Activated CD4-positive, CD25-positive, alpha-beta regulatory T cell treated with anti-CD3 and anti-CD28 coated beads, Interleukin-2, amount 50 U/mL, for 72 hours (primary cell): ENCODE data around the gene FCGR2B.
"Not testable (repeated sequence)": the region's sequence is repeated elsewhere in the genome, so short reads cannot be mapped to it uniquely, and the experiment has no call there.

Source experiments
- DNase-seq: peaks from one replicate; pipeline ENCODE4 v3.0.0; 2021

The FCGR2B gene

DNA sequence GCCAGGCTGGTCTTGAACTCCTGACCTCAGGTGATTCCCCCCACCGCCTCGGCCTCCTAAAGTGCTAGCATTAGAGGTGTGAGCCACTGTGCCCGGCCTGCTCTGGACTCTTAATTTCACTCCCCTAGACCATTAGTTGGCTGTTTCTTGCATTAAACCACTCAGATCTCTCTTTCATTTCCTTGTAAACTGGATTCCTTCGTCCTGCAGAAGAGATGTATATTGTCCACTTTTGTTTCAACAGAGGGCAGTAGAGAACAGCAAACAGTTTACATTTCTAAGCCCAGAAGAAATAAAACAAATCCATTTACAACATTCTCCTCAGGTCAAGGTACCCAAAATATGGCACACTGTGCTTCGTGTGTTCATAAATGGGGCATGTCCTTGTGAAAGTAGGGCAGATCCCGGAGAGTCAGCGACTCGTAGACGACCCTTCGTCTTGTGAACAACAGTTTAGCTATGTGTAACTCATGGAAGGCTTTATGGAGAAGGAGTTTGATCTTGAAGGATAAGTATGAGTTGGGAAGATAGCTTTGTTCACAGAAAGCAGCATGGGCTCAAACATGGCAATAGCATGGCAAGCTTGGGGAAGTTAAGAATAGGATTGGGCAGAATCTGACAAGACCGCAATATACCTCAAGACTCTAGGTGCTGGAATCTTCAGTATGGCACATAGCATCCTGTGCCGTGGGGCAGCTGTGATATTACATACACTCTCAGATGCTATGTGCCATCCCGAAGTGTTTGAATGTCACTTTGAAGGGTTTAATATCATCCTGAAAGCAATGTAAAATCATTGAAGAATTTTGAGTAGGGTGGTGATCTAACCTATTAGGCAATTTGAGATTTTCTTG lies 15.2 kb upstream of the FCGR2B start:
- DNase-seq = not testable (repeated sequence)

DNA sequence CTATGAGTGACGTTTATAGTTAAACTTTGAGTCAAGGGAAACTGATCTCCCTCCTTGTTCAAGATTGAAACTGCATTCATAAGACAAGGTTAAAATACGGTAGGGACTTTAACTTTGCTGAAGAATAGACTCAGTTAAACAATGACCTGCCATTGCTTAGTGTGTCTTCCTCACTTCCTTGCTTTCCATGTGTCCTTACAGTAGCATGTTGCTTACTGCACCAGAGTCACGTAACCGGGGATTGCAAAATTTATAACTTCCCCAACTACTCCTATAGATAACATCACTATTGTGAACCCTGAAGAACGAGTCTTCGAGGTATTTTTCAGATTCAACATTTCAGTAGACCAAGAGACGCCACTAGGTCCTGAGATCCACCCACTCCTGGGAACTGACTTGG lies 9.4 kb upstream of the FCGR2B start:
- not testable (repeated sequence) for DNase-seq

DNA sequence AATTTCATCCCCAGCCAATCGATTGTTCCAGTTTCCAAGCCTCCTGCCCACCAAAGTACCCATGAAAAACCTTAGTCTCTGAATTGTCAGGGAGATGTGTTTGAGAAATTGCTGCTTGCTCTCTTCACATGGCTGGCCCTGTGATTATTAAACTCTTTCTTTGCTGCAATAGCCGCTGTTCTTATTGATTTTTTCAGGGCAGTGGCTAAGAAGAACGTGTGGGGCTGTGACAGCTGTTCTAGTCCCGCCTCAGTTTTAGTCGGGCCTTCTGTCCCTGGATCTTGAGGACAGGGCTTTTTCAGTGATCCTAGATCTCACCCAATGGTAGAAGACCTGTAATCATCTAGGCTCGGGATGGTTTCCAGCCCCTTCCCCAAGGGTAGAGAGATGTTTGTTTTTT lies 9.0 kb upstream of the FCGR2B start:
- DNase-seq = not testable (repeated sequence)

DNA sequence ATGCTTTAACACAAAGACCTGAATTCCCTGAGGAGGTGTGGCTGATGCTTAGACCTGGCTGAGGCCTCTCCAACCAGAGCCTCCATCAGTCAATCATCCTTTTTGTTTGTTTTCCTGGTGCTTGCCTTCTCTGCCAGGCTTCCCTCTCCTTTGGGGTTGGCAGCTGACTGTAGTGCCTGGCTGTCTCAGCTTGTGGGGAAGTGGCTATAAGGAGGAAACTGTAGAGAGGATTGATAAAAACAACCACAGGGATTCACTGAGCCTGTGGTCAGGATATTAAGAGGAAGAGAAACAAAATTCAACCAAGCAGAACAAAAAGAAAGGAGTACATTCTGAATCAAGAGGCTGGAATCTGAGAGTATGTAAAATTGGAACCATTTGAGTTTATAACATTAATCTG lies 4.4 kb upstream of the FCGR2B start:
- not testable (repeated sequence) for DNase-seq

DNA sequence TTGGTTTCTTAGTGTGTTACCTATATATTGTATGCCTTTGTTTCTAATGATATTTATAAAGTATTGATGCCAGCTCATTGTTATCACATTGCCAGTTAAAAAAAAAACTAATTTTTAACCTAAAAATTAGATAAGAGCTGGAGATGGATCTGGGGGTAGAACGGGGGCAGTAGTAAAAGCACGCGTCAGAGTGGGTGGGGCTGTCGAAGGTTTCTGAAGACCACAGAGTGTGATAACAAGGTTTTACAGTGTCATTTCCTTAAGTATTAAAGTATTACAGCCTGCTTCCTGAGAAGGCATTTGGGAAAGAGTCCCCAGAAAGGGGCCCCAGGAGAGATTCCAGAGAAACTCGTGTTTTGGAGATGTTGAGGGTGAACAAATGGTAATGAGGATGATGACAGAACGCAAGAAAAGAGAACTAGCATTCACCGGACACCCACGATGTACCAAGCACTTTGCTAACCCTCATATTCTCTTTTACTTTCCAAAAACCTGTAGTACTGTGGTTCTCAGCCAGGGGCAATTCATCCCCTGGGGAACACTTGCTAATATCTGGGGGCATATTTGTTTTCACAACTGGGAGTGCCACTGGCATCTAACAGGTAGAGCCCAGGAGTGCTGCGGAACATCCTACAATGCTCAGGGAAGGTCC lies 1.2 kb upstream of the FCGR2B start:
- DNase-seq = not testable (repeated sequence)

DNA sequence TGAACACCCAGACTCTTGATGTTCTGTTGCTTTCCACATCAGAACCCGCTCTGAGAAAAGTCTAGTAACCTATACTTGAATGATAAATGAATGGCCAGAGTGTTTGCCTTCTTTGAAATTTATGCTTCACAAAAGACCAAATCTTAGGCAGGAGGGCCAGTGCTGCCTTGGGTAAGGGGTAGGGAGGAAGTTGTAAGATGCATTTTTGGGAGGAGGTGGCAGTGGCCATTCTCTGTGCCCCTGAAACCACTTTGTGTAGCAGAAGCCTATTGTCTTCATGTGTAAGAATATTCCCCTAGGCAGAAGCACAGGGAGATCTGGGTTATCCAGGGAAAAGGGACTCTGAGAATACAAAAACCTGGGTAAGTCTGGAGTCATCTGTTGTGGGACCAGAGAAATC lies 626 bp downstream of the FCGR2B start:
- DNase-seq = not testable (repeated sequence)

DNA sequence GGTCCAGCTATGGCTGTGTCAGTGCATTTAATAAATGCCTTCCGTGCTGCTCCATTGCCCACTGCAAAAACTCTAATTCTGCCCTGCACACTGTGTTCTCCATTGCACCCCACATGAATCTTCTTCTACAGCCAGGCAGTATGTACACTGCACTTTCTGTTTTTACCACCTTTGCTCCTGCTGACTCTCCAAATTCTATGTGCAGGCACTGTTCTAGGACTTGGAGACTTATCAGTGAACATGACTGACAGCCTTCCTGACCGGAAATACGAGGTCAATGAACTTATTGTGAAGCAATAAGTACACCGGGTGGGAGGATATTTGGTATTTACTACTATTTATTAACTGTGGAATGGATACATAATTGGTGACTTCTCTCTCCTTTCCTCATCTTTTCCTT lies 1.7 kb downstream of the FCGR2B start:
- DNase-seq = not testable (repeated sequence)

DNA sequence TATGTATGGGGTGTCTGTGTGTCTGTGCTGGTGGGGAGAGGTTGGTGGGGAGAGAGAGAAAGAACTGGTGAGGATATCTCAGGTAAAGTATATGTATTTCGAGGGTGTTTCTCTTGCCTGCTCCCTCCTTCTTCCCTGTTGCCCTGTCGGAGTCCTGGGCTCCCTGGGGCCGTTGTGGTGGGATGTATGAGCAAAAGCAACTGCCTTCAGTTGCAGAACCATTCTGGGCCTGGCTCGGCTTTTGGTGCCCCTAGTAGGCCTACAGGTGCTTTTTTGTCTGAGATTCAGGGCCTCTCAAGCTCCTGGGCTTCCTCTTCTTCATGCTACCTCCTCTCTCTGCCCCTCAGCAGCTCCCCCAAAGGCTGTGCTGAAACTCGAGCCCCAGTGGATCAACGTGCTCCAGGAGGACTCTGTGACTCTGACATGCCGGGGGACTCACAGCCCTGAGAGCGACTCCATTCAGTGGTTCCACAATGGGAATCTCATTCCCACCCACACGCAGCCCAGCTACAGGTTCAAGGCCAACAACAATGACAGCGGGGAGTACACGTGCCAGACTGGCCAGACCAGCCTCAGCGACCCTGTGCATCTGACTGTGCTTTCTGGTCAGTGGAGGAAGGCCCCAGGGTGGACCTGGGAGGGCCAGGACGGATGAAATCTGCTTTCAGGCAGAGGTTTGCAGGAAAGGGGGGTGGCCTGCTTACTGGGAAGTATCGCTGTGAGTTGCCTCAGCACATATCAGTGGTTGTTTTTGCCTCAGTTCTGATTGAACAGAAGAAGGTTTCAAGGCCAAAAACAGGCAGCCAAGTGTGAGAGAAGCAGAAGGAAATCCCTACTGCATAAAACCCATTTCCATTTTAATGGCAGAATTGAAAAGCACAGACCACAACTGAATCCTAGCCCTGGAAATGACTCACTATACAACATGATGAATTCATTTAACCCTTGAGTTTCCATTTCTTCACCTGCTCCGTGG lies 8.4 kb downstream of the FCGR2B start:
- DNase-seq = not testable (repeated sequence)

DNA sequence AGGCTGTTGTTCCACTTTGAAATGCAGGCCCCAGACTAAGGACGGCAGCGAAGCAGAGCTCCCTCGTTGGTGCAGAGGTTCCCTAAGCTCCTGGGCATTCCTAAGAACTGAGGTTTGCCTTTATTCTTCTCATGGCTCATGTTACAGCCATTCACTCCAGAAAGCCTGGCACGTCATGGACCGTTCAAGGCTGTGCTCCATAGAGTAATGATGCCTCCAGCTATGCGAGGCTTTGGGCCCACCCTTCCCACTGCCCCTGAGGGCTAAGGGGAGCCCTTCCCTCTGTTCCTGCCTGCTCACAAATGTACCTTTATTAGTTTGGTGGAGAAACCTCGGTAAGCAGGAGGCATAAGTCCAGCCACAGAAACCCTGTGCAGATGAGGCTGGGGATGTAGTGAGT lies 10.5 kb downstream of the FCGR2B start:
- not testable (repeated sequence) for DNase-seq

DNA sequence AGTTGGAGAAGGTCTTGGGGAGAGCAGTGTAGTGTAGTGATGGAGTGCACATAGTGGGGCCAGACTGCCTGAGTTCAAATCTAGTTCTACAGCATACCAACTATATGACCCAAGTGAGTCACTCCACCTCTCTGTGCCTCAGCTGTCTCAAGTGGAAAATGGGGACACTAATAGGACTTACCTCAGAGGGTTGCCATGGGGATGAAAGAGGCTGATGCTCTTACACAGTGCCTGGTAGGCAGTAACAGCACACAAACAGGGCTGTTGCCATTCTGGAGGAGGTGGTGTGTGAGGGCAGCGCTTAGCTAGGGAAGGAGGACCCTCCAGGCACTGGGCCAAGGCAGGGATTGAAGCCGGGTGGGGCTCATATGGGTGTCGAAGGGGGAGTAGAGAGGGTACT lies 11.5 kb downstream of the FCGR2B start:
- not testable (repeated sequence) for DNase-seq

DNA sequence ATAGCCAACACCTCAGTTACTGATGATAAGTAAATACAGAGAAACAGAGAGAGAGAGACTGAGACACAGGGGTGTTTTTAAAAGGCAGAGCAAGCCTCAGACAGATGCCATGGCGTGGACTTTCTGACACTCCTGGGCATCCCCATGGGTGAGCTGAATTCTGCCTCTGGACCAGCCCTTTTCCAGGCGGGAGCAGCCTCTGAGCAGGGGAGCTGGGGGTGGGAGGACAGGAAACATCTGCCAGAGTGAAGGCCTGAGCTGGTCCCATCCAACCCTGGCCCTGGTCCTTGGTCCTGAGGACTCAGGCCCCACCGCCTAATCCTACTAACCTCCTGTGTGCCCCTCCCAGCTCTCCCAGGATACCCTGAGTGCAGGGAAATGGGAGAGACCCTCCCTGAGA lies 12.0 kb downstream of the FCGR2B start:
- DNase-seq = not testable (repeated sequence)

DNA sequence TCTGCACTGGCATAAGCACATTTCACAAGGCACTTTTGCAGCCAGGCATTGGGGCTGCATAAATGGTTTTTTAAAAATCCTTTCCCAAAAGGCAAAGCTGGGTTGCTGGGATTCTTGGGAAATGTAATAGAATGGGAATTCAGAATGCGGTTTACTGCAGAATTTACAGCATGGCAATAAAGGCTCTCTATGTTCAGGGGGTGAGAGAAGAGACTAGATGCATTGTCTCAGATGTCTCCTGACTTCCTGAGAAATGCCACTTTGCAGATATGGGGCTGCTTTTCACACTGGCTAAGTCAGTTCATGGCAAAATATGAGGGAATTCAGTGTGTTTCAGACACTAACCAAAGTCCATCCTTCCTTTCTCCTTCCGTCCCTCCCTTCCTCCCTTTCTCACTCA lies 13.5 kb downstream of the FCGR2B start:
- DNase-seq = no peak

DNA sequence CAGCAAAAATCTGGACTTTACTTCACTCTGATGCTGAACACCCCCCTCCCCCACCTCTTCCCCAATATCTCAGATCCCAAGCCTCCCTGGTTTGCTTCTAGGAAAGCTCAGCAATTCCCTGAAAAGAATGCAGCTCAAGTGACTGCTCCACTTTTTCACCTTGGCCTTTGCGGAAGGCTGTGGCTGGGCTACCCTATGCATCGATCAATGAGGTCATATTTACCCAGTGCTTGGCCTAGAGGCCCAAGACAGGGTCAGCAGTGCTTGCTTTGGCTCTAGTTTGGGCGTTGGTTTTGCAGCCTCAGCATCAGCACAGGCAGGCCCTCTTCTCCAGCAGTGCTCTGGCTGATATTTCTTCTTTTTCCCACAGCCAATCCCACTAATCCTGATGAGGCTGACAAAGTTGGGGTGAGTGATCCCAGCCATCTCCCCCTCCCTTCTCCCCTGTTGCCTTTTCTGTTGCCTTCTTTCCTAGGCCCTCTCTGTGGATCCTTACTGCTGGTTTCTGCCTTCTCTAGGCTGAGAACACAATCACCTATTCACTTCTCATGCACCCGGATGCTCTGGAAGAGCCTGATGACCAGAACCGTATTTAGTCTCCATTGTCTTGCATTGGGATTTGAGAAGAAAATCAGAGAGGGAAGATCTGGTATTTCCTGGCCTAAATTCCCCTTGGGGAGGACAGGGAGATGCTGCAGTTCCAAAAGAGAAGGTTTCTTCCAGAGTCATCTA lies 14.2 kb downstream of the FCGR2B start:
- DNase-seq = no peak

DNA sequence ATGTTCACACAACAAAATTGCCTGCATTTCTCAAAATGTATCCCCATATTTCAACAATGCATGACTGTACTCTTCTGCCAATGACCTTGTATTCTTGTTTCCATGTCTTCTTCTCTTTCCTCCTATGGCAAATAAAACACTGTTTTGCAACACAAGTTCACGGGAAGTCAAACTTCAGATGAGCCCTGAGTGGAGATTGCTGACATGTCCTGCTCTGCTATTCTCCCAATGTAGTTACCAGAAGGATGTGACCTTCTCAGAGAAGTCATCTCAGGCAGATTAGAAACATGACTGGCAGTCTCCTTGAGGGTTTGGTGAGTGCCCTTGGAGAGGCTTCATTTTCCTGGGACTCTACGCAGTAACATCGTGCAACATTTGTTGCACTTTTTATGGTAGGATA lies 15.6 kb downstream of the FCGR2B start:
- DNase-seq = no peak

DNA sequence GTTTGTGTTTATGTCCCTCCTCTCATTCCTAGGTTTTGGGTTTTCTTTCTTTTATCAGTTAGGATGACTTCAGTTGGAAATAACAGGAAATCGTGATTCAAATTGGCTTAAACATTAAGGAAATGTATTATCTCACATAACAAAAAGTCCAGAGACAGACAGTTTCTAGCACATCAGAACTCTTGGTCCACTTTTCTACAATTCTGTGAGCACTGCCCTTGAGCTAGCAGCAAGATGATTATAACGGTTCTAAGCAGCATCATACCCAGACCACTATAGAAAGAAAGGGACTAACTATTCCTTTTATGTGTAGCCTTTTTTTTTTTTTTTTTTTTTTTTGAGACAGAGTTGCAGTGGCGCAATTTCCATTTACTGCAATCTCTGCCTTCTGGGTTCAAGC lies 18.9 kb downstream of the FCGR2B start:
- DNase-seq = no peak

DNA sequence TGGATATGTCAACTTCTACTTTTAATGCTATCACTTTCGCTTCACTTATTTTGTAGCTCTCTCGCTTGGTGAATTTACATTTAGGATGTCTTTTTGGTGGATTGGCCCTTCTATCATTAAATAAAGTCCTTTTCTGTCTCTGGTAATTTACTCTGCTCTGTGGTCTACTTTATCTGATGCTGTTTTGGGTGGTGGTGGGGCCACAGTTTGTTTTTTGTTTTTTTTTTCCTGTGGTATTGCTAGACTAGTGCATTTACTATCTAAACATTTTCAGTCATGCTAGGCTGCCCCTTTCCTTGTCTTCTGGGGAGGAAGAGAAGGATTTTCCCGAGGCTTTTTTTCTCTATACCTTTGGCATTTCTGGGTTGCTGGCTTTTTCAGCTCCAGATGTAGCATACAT lies 26.0 kb downstream of the FCGR2B start:
- DNase-seq = no peak

DNA sequence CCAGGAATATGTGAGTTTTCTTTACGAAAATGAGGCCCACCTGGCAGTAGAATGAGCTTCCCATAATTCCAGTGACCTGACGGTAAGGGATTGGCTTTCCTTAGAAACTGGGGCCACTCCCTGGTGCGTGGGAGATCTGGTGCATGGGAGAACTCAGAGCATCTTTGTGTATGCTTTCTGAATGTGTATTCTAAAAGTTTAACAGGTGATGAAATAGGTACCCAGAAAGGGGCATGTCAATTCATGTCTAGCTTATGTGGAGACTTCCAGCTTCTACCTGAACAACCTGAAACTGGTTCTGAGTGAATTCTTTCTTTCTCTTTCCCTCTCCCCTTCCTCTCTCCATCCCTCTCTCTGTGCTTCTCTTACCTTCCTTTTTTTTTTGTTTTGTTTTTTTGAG lies 28.9 kb downstream of the FCGR2B start:
- no peak for DNase-seq

DNA sequence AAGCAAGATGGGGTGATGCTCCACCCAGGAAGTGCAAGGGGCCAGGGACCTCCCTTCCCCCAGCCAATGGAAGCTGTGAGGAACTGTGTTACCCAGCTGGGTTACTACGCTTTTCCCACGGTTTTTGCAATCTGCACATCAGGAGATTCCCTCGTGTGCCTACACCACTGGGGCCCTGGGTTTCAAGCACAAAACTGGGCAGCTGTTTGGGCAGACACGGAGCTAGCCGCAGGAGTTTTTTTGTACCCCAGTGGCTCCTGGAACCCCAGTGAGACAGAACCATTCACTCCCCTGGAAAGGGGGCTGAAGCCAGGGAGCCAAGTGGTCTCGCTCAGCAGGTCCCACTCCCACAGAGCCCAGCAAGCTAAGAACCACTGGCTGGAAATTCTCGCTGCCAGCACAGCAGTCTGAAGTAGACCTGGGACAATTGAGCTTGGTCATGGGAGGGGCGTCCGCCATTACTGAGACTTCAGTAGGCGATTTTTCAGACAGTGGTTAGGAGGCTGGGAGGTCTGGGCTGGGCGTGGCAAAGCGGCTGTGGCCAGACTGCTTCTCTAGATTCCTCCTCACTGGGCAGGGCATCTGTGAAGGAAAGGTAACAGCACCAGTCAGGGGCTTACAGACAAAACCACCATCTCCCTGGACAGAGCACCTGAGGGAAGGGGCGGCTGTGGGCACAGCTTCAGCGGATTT lies 30.2 kb downstream of the FCGR2B start:
- DNase-seq = not testable (repeated sequence)

DNA sequence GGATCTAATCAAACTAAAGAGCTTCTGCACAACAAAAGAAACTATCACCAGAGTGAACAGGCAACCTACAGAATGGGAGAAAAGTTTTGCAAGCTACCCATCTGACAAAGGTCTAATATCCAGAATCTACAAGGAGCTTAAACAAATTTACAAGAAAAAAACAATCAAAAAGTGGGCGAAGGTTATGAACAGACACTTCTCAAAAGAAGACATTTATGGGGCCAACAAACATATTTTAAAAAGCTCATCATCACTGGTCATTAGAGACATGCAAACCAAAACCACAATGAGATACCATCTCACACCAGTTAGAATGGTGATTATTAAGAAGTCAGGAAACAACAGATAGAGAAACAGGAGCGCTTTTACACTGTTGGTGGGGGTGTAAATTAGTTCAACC lies 35.4 kb downstream of the FCGR2B start:
- DNase-seq = not testable (repeated sequence)

DNA sequence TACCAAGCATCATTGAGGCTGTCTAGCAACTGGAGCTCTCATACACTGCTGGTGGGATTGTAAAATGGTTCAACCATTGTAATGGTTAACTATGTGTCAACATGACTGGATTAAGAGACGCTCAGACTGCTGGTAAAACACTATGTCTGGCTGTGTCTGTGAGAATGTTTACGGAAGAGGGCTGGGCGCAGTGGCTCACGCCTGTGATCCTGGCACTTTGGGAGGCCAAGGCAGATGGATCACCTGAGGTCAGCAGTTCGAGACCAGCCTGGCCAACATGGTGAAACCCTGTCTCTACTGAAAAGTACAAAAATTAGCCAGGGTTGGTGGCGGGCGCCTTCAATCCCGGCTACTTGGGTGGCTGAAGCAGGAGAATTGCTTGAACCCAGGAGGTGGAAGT lies 39.3 kb downstream of the FCGR2B start:
- DNase-seq = no peak

DNA sequence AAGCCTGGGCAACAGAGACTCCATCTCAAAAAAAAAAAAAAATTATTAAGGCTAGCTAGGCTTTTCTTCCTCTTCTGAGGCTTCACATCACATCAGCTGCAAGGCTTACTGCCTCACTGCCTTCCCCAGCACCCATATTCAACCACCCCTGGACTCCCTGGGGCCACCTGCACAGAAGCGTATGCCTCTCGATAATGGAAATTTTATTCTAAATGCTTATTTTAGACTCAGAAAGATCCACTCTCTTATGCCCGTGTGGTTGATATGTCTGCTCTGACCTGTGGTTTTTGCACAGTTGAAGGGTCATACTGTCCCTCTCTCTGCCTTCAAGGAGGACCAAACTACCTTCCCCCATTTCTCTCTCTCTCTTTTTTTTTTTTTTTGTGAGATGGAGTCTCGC lies 42.6 kb downstream of the FCGR2B start:
- no peak for DNase-seq

DNA sequence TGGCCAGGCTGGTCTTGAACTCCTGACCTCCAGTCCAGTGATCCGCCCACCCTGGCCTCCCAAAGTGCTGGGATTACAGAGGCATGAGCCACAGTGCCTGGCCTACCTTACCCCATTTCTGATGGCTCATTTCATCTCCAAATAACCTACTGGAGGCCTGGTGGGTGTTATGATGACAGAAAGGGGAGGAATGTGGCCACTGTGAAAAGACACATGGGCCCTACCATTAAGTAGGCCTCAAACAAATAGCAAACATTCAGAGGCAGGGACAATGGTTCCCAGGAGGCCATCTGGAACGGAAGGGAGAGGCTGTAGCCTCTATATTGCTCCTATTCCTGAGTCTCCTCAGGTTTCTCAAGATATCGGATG lies 43.2 kb downstream of the FCGR2B start:
- DNase-seq = no peak
